ENCODE measurements around the gene C19orf73. TPM values are rescaled to one million over a fixed set of nuclear protein-coding genes. Genes with fewer than 3 reads are reported as not detected.
"Not testable (repeated sequence)": the region's sequence is repeated elsewhere in the genome, so short reads cannot be mapped to it uniquely, and the experiment has no call there.

The C19orf73 gene
- polyA plus RNA-seq, 3 donors = 0.60 to 0.76 (median 0.66) TPM

DNA sequence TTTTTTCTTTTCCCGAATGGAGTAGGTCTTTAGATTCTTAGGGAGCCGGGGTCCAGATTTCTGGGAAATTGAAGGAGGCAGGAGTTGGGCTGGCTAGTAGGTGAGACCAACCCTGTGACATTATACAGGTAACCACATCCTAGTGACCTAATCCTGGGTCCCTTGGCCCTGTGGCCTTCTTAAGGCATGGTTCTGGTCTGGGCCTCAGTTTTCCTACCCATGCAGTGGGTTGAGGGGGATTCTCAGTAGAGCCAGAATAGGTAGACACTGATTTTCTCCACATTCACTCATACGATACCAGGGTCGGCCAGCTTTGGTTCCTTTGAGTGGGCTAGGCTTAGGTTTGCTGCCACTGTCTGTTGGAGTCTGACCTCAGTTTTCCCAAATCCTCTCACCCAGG is 7.6 kb upstream of the C19orf73 start:
- no peak overlapping the region for H3K4me2 ChIP-seq (replicated peaks; ENCODE audit: extremely low read depth, low read length, poor library complexity, severe bottlenecking)
- 100% methylated on average over 1 of the region's 4 CpGs for WGBS (ENCODE audit: insufficient coverage)
- H3K9me3 Mint-ChIP-seq = peaks cover 10 to 31% (median 16%) of the 10 kb centered on the region in 7 donors
- peaks cover 24 to 40% (median 40%) of the 10 kb centered on the region in 3 donors for H3K27me3 Mint-ChIP-seq (ENCODE audit: low read depth in 3 of 3)
- peak overlapping the region in 1 of 2 donors; percentile 7 for H3K4me3 Mint-ChIP-seq
- H3K4me3 ChIP-seq (replicated peaks in 1 of 3; ENCODE audit: low read depth in 2 of 3, low read length in 3 of 3) = no peak overlapping the region
- no peak overlapping the region for H3K27ac ChIP-seq (ENCODE audit: low read depth in 1 of 2, low read length in 2 of 2)
- intact Hi-C loops (cut with micrococcal nuclease) = no loop called here
- no peaks in the 10 kb centered on the region for H3K79me2 ChIP-seq (ENCODE audit: insufficient read depth, low read length)
- no peaks in the 10 kb centered on the region for H3K36me3 Mint-ChIP-seq
- no peaks in the 10 kb centered on the region for H3K36me3 ChIP-seq (replicated peaks in 1 of 2; ENCODE audit: control insufficient read depth in 1 of 2, insufficient read depth in 2 of 2, low read length in 2 of 2)
- peaks cover 13% of the 10 kb centered on the region for H3K4me1 Mint-ChIP-seq
- no peak overlapping the region for H3K27ac Mint-ChIP-seq
- H4K20me1 ChIP-seq (ENCODE audit: insufficient read depth, low read length) = no peaks in the 10 kb centered on the region
- DNase-seq = no peak
- H3K4me1 ChIP-seq (ENCODE audit: control insufficient read depth in 1 of 2, insufficient read depth in 2 of 2, low read length in 2 of 2) = peaks cover 5 to 14% of the 10 kb centered on the region in 2 donors
- H3K27me3 ChIP-seq (ENCODE audit: control insufficient read depth in 2 of 2, insufficient read depth in 2 of 2, low read length in 2 of 2) = peaks cover 0 to 5% of the 10 kb centered on the region in 2 donors
- no peak for TF ChIP-seq CTCF (IDR thresholded peaks at IDR 0.05)
- H2AFZ ChIP-seq (ENCODE audit: insufficient read depth, low read depth, low read length, poor library complexity, severe bottlenecking) = no peak overlapping the region
- peaks cover 0 to 10% of the 10 kb centered on the region in 2 donors for H3K9me3 ChIP-seq (replicated peaks in 1 of 2; ENCODE audit: control insufficient read depth in 1 of 2, insufficient read depth in 1 of 2, low read length in 2 of 2)
- H3K9ac ChIP-seq (ENCODE audit: insufficient read depth, low read length, poor library complexity, severe bottlenecking) = no peak overlapping the region

DNA sequence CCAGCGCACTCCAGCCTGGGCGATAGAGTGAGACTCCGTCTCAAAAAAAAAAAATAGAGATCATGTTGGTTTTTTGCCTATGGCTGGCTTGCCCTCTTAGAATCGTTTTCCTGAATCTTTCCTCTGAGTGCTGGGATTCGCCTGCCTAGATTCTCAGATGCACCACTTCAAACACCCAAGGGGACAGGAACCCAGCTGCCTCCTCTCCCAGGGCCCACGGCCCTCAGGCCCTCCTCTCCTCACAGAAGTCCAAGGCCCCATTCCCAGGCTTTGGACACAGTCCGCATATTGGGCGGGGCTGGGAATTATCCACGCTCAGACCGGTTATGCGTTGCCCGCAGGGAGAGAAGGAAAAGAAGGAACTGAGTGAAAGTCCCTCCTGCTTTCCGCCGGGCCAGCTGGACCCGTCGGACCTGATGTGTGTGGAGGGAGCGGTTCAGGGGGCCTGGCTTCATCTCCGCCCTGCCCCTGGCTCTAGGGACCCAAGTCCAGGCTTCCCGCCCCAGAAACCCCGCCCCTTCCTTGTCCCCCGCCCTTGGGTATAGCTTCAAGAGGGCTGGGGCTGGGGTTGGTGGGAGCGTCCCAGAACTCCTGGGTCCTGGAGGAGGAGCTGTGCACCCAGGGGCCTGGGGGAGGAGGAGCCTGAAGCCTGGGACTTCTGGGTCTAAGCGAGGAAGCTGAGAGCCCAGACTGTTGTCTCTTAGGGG is 6.2 kb upstream of the C19orf73 start:
- H3K9ac ChIP-seq (ENCODE audit: insufficient read depth, low read length, poor library complexity, severe bottlenecking) = no peak overlapping the region

DNA sequence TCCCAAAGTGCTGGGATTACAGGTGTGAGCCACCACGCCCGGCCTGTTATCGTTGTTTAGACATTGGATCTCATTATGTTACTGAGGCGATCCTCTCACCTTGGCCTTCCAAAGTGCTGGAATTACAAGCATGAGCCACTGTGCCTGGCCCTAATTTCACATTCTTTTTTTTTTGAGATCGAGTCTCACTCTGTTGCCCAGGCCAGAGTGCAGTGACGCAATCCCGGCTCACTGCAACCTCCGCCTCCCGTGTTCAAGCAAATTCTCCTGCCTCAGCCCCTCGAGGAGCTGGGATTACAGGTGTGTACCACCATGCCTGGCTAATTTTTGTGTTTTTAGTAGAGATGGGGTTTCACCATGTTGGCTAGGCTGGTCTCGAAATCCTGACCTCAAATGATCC is 4.3 kb upstream of the C19orf73 start:
- H3K27ac Mint-ChIP-seq; H3K9ac ChIP-seq (ENCODE audit: insufficient read depth, low read length, poor library complexity, severe bottlenecking); H3K4me2 ChIP-seq (replicated peaks; ENCODE audit: extremely low read depth, low read length, poor library complexity, severe bottlenecking); H3K36me3 Mint-ChIP-seq; H2AFZ ChIP-seq (ENCODE audit: insufficient read depth, low read depth, low read length, poor library complexity, severe bottlenecking); H4K20me1 ChIP-seq (ENCODE audit: insufficient read depth, low read length); H3K4me3 Mint-ChIP-seq; H3K9me3 ChIP-seq (replicated peaks in 1 of 2; ENCODE audit: control insufficient read depth in 1 of 2, insufficient read depth in 1 of 2, low read length in 2 of 2); intact Hi-C loops (cut with micrococcal nuclease); H3K79me2 ChIP-seq (ENCODE audit: insufficient read depth, low read length); DNase-seq; H3K36me3 ChIP-seq (replicated peaks in 1 of 2; ENCODE audit: control insufficient read depth in 1 of 2, insufficient read depth in 2 of 2, low read length in 2 of 2); H3K4me3 ChIP-seq (replicated peaks in 1 of 3; ENCODE audit: low read depth in 2 of 3, low read length in 3 of 3); H3K27ac ChIP-seq (ENCODE audit: low read depth in 1 of 2, low read length in 2 of 2): not testable (repeated sequence)
- Histone ChIP-seq H3K27me3 (ENCODE audit: control insufficient read depth in 2 of 2, insufficient read depth in 2 of 2, low read length in 2 of 2) (peaks cover 15 to 25% of the 10 kb centered on the region in 2 donors), H3K4me1 (ENCODE audit: control insufficient read depth in 1 of 2, insufficient read depth in 2 of 2, low read length in 2 of 2) (peaks cover 18 to 29% of the 10 kb centered on the region in 2 donors)
- Mint-ChIP-seq H3K9me3 (peaks cover 3 to 21% (median 13%) of the 10 kb centered on the region in 7 donors), H3K4me1 (peaks cover 14% of the 10 kb centered on the region), H3K27me3 (ENCODE audit: low read depth in 3 of 3) (peaks cover 37 to 59% (median 40%) of the 10 kb centered on the region in 3 donors)
- WGBS (ENCODE audit: insufficient coverage) = 94% methylated on average over 5 of the region's 11 CpGs

More for the DNA sequence above, 6.2 kb upstream of the C19orf73 start:
- intact Hi-C loops (cut with micrococcal nuclease) = no loop called here
- Histone ChIP-seq H3K27me3 (ENCODE audit: control insufficient read depth in 2 of 2, insufficient read depth in 2 of 2, low read length in 2 of 2) (peaks cover 9 to 19% of the 10 kb centered on the region in 2 donors), H3K36me3 (replicated peaks in 1 of 2; ENCODE audit: control insufficient read depth in 1 of 2, insufficient read depth in 2 of 2, low read length in 2 of 2) (no peaks in the 10 kb centered on the region), H4K20me1 (ENCODE audit: insufficient read depth, low read length) (no peaks in the 10 kb centered on the region), H3K4me1 (ENCODE audit: control insufficient read depth in 1 of 2, insufficient read depth in 2 of 2, low read length in 2 of 2) (peaks cover 5 to 15% of the 10 kb centered on the region in 2 donors), H2AFZ (ENCODE audit: insufficient read depth, low read depth, low read length, poor library complexity, severe bottlenecking) (no peak overlapping the region), H3K4me2 (replicated peaks; ENCODE audit: extremely low read depth, low read length, poor library complexity, severe bottlenecking) (no peak overlapping the region), H3K27ac (ENCODE audit: low read depth in 1 of 2, low read length in 2 of 2) (no peak overlapping the region), H3K4me3 (replicated peaks in 1 of 3; ENCODE audit: low read depth in 2 of 3, low read length in 3 of 3) (no peak overlapping the region), H3K79me2 (ENCODE audit: insufficient read depth, low read length) (no peaks in the 10 kb centered on the region), H3K9me3 (replicated peaks in 1 of 2; ENCODE audit: control insufficient read depth in 1 of 2, insufficient read depth in 1 of 2, low read length in 2 of 2) (peaks cover 0 to 5% of the 10 kb centered on the region in 2 donors)
- no peak for DNase-seq
- peaks cover 37 to 54% (median 50%) of the 10 kb centered on the region in 3 donors for H3K27me3 Mint-ChIP-seq (ENCODE audit: low read depth in 3 of 3)
- 78% methylated on average over 6 of the region's 23 CpGs for WGBS (ENCODE audit: insufficient coverage)
- H3K36me3 Mint-ChIP-seq = peaks cover 2% of the 10 kb centered on the region in 2 donors
- no peak for TF ChIP-seq CTCF (IDR thresholded peaks at IDR 0.05)
- H3K4me3 Mint-ChIP-seq = no peak overlapping the region
- H3K27ac Mint-ChIP-seq = peak overlapping the region in 1 of 7 donors; percentile 54
- H3K4me1 Mint-ChIP-seq = peaks cover 18% of the 10 kb centered on the region
- peaks cover 14 to 30% (median 16%) of the 10 kb centered on the region in 7 donors for H3K9me3 Mint-ChIP-seq

Measured in CD14-positive monocyte (primary cell).